Measurements from ENCODE around the gene DPPA2.

Gene DPPA2

GRCh38 chr3:109278546-109278945 lies 37.8 kb downstream of the DPPA2 start:
- no peak for TF ChIP-seq EZH2 (IDR thresholded peaks at IDR 0.05)
- TF ChIP-seq POLR2AphosphoS5 (IDR thresholded peaks at IDR 0.05; ENCODE audit: borderline replicate concordance, low read depth, low read length), result no peak
- no peak for TF ChIP-seq FOXP2 (optimal IDR thresholded peaks at IDR 0.05; ENCODE audit: control extremely low read depth, extremely low read length, insufficient read depth)
- no peak overlapping the region for H3K27ac ChIP-seq
- DNase-seq (ENCODE audit: low read depth, low spot score), result no peak
- no peak overlapping the region for H3K4me3 ChIP-seq
- H3K36me3 ChIP-seq (ENCODE audit: insufficient read depth, low read length), result no peaks in the 10 kb centered on the region
- H3K9ac ChIP-seq (ENCODE audit: insufficient read length), result no peak overlapping the region
- H3K9me3 ChIP-seq (ENCODE audit: low read depth, low read length), result no peaks in the 10 kb centered on the region

GRCh38 chr3:109278141-109278540 lies 38.2 kb downstream of the DPPA2 start:
- TF ChIP-seq EZH2 (IDR thresholded peaks at IDR 0.05) (no peak), FOXP2 (optimal IDR thresholded peaks at IDR 0.05; ENCODE audit: control extremely low read depth, extremely low read length, insufficient read depth) (no peak), POLR2AphosphoS5 (IDR thresholded peaks at IDR 0.05; ENCODE audit: borderline replicate concordance, low read depth, low read length) (no peak)

GRCh38 chr3:109275702-109276293 lies 40.5 kb downstream of the DPPA2 start:
- DNase-seq (ENCODE audit: low read depth, low spot score), result no peak
- TF ChIP-seq FOXP2 (optimal IDR thresholded peaks at IDR 0.05; ENCODE audit: control extremely low read depth, extremely low read length, insufficient read depth), result no peak
- no peak for TF ChIP-seq POLR2AphosphoS5 (IDR thresholded peaks at IDR 0.05; ENCODE audit: borderline replicate concordance, low read depth, low read length)
- no peak for TF ChIP-seq EZH2 (IDR thresholded peaks at IDR 0.05)
- Histone ChIP-seq H3K27ac (no peak overlapping the region), H3K36me3 (ENCODE audit: insufficient read depth, low read length) (no peaks in the 10 kb centered on the region), H3K9ac (ENCODE audit: insufficient read length) (no peak overlapping the region), H3K4me3 (no peak overlapping the region), H3K9me3 (ENCODE audit: low read depth, low read length) (no peaks in the 10 kb centered on the region)

More at GRCh38 chr3:109278141-109278540, 38.2 kb downstream of the DPPA2 start:
- Histone ChIP-seq H3K36me3 (ENCODE audit: insufficient read depth, low read length) (no peaks in the 10 kb centered on the region), H3K4me3 (no peak overlapping the region), H3K27ac (no peak overlapping the region), H3K9me3 (ENCODE audit: low read depth, low read length) (no peaks in the 10 kb centered on the region), H3K9ac (ENCODE audit: insufficient read length) (no peak overlapping the region)
- DNase-seq (ENCODE audit: low read depth, low spot score), result no peak

- H3K4me3 ChIP-seq, result no peak overlapping the region
- TF ChIP-seq FOXP2 (optimal IDR thresholded peaks at IDR 0.05; ENCODE audit: control extremely low read depth, extremely low read length, insufficient read depth) (no peak), EZH2 (IDR thresholded peaks at IDR 0.05) (no peak), POLR2AphosphoS5 (IDR thresholded peaks at IDR 0.05; ENCODE audit: borderline replicate concordance, low read depth, low read length) (no peak)
- no peaks in the 10 kb centered on the region for H3K9me3 ChIP-seq (ENCODE audit: low read depth, low read length)
- no peaks in the 10 kb centered on the region for H3K36me3 ChIP-seq (ENCODE audit: insufficient read depth, low read length)
- no peak overlapping the region for H3K27ac ChIP-seq
- no peak overlapping the region for H3K9ac ChIP-seq (ENCODE audit: insufficient read length)
- no peak for DNase-seq (ENCODE audit: low read depth, low spot score)
Measured at GRCh38 chr3:109270779-109271178, 45.5 kb downstream of the DPPA2 start.

DNA sequence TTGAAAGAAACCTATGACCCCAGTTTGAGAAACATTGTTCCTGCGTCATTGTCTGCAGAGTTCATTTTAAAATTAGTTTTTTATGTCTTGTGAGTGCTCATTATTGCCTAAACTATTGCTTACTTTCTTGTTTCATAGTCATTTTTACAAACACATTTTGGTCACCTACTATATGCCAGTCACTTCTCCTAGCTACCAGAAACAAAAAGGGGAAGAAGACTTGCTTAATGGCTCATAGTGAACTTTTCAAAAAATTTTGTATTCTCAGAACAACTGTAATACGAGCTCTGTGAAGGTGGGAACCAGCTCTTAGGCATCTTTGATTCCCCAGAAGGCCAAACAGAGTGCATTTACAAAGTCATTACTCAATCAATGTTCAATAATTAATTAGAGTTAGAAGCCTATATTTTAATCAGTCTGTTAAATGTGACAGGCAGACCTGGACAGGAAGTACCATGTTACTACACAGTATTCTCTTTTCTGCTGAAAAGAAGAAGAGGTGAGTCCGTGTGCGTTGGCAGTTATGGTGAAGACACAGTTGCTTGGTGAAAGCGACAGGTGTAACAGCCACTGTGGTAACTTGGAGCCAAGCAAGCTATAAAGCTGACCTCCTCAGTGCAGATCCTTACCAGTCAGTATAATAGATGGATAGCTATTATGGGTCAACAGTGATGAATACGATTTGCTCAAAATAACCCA lies 46.6 kb downstream of the DPPA2 start:
- Histone ChIP-seq H3K36me3 (ENCODE audit: insufficient read depth, low read length) (no peaks in the 10 kb centered on the region), H3K9me3 (ENCODE audit: low read depth, low read length) (no peaks in the 10 kb centered on the region), H3K9ac (ENCODE audit: insufficient read length) (no peak overlapping the region), H3K4me3 (no peak overlapping the region), H3K27ac (no peak overlapping the region)
- no peak for DNase-seq (ENCODE audit: low read depth, low spot score)
- TF ChIP-seq POLR2AphosphoS5 (IDR thresholded peaks at IDR 0.05; ENCODE audit: borderline replicate concordance, low read depth, low read length), result no peak
- no peak for TF ChIP-seq FOXP2 (optimal IDR thresholded peaks at IDR 0.05; ENCODE audit: control extremely low read depth, extremely low read length, insufficient read depth)
- TF ChIP-seq EZH2 (IDR thresholded peaks at IDR 0.05), result no peak

GRCh38 chr3:109268181-109268580 lies 48.1 kb downstream of the DPPA2 start:
- TF ChIP-seq POLR2AphosphoS5 (IDR thresholded peaks at IDR 0.05; ENCODE audit: borderline replicate concordance, low read depth, low read length), result no peak
- TF ChIP-seq EZH2 (IDR thresholded peaks at IDR 0.05), result no peak
- no peak for TF ChIP-seq FOXP2 (optimal IDR thresholded peaks at IDR 0.05; ENCODE audit: control extremely low read depth, extremely low read length, insufficient read depth)
- H3K9ac ChIP-seq (ENCODE audit: insufficient read length), result no peak overlapping the region
- no peak for DNase-seq (ENCODE audit: low read depth, low spot score)
- no peak overlapping the region for H3K27ac ChIP-seq
- no peaks in the 10 kb centered on the region for H3K9me3 ChIP-seq (ENCODE audit: low read depth, low read length)
- H3K4me3 ChIP-seq, result no peak overlapping the region
- no peaks in the 10 kb centered on the region for H3K36me3 ChIP-seq (ENCODE audit: insufficient read depth, low read length)

GRCh38 chr3:109265295-109265694 lies 51.0 kb downstream of the DPPA2 start:
- Histone ChIP-seq H3K9me3 (ENCODE audit: low read depth, low read length) (no peaks in the 10 kb centered on the region), H3K9ac (ENCODE audit: insufficient read length) (no peak overlapping the region), H3K36me3 (ENCODE audit: insufficient read depth, low read length) (no peaks in the 10 kb centered on the region), H3K4me3 (no peak overlapping the region), H3K27ac (no peak overlapping the region)
- no peak for TF ChIP-seq EZH2 (IDR thresholded peaks at IDR 0.05)
- TF ChIP-seq POLR2AphosphoS5 (IDR thresholded peaks at IDR 0.05; ENCODE audit: borderline replicate concordance, low read depth, low read length), result no peak
- TF ChIP-seq FOXP2 (optimal IDR thresholded peaks at IDR 0.05; ENCODE audit: control extremely low read depth, extremely low read length, insufficient read depth), result no peak
- no peak for DNase-seq (ENCODE audit: low read depth, low spot score)

GRCh38 chr3:109257269-109257668 lies 59.0 kb downstream of the DPPA2 start:
- no peak for TF ChIP-seq POLR2AphosphoS5 (IDR thresholded peaks at IDR 0.05; ENCODE audit: borderline replicate concordance, low read depth, low read length)
- TF ChIP-seq EZH2 (IDR thresholded peaks at IDR 0.05), result no peak
- TF ChIP-seq FOXP2 (optimal IDR thresholded peaks at IDR 0.05; ENCODE audit: control extremely low read depth, extremely low read length, insufficient read depth), result no peak
- Histone ChIP-seq H3K9ac (ENCODE audit: insufficient read length) (no peak overlapping the region), H3K27ac (no peak overlapping the region), H3K4me3 (no peak overlapping the region), H3K9me3 (ENCODE audit: low read depth, low read length) (no peaks in the 10 kb centered on the region), H3K36me3 (ENCODE audit: insufficient read depth, low read length) (no peaks in the 10 kb centered on the region)
- DNase-seq (ENCODE audit: low read depth, low spot score), result no peak
